Activated CD8-positive, alpha-beta memory T cell treated with anti-CD3 and anti-CD28 coated beads, Interleukin-2, amount 50 U/mL, for 24 hours (primary cell): ENCODE data around the gene RASA3.
"Not testable (repeated sequence)": the region's sequence is repeated elsewhere in the genome, so short reads cannot be mapped to it uniquely, and the experiment has no call there.

Experiments
- DNase-seq: peaks from one replicate; pipeline ENCODE4 v3.0.0-alpha.2; 2020; ENCODE audit errors: extremely low read depth

RASA3 gene

GRCh38 chr13:114100446-114101357 lies 31.7 kb downstream of the RASA3 start:
- no peak for DNase-seq

DNA sequence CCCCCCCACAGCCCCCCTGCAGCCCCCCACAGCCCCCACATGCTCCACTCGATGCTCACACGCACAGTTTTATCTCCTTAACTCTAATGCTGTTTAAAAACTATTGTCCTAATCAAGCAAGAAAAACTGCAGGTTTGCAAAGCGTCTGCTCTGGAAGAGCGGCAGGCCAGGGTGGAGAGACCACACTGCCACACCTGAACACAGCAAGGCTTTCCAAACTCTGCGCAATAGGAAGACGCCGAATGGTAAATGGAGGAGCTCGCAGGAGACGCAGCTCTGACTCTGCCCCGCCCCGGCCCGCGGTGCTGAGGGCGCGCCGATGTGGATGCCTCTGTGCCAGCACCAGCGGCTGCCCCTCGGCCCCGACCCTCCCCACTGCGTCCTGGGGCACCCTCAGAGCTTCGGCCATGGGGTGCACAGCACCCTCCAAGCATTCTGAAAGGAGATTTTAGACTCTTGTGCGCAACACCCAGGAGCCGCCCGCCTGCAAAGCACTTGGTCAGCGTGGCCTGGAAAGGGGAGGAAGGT lies 32.4 kb downstream of the RASA3 start:
- DNase-seq: no peak

DNA sequence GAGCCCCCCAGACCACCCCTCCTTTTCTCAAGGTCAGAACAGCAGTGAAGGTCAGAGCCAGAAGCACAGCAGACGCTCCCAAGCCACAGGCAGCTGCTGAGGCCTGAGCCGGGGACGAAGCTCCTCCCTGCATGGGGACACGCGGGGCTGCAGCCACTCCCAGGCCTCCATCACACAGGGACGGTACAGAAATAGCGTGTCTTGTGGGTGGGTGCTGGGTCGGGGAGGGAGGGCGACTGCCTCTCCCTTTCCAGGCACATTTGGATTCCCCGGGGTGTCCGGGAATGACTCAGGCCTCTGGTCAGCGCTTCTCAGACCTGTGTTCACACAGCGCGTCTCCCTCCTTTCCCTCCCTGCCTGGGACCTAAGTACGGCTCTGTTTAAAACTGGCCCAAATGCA lies 33.2 kb downstream of the RASA3 start:
- no peak for DNase-seq

- not testable (repeated sequence) for DNase-seq
Measured at GRCh38 chr13:114098689-114099056, 33.8 kb downstream of the RASA3 start.

DNA sequence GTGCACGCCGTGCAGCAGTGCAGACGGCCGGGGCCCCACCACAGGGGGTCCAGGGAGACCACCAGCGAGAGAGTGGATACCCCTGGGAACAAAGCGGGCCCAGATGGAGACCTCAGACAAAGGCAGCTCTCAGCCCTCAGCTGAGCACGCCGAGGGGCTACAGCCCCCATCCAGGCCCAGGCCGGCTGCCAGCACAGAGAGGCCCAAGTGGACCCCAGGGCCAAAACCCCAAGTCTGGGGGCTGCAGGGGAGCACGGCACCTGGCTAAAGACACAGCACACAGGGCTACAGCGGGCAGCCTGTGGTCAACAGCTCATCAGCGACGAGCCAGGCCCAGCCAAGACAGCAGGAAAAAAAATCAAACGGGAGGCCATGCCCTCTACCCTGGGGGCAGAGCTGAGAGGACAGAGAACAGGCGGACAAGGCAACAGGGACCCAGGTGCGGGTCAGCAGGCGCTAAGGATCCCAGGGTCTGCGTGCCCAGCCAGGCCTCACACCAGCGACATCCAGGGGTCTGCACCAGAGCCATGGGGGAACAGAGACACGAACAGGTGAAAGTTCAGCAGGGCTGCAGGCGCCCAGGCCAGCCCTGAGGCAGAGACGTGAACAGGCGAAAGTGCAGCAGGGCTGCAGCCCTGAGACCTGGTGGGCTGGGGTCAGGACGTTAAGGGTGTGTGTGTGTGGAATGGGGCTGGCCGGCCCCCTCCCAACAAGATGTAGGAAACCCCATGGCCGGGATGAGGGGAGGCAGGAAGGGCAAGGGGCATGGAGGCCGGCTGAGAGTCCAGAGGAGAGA lies 34.3 kb downstream of the RASA3 start:
- DNase-seq: no peak

GRCh38 chr13:114097212-114097892 lies 35.1 kb downstream of the RASA3 start:
- no peak for DNase-seq

- no peak for DNase-seq
Measured at GRCh38 chr13:114096811-114097211, 35.6 kb downstream of the RASA3 start.

DNA sequence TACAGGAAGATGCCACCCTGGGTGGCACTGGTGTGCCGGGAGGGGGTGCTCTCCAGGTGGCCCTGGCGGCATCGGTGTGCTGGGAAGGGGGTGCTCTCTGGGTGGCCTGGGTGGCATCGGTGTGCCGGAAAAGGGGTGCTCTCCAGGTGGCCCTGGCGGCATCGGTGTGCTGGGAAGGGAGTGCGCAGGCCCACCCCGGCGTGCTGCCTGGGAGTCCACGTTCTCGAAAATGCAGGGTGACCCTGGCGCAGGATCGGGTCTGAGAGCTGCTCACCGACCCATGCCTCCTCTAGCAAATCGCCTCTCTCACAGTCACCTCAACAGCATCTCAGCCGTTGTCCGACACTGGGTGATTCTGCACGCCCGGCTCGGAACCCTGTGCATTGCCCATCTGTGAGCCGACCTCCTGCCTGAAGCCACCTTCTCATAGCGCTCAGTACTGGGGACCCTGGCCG lies 36.4 kb downstream of the RASA3 start:
- DNase-seq: no peak

DNA sequence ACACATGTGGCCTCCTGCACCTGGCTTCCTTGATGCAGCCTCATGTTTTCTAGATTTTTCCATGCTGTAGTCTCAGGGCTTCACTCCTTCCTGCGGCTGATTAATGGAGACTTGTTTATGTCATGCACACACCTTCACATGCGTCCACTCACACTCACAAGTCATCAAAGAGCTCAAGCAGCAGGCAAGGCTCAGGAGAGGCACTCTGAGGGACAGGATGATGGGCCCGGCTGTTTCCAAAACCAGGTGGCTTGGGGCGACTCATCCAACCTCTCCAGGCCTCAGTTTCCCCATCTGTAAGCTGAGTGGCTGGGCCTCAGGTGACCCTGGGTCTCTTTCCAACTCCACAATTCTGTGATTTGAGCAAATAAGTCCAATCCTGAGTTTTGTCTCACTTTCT lies 36.9 kb downstream of the RASA3 start:
- no peak for DNase-seq

- DNase-seq: no peak
Measured at GRCh38 chr13:114093118-114093517, 39.3 kb downstream of the RASA3 start.

DNA sequence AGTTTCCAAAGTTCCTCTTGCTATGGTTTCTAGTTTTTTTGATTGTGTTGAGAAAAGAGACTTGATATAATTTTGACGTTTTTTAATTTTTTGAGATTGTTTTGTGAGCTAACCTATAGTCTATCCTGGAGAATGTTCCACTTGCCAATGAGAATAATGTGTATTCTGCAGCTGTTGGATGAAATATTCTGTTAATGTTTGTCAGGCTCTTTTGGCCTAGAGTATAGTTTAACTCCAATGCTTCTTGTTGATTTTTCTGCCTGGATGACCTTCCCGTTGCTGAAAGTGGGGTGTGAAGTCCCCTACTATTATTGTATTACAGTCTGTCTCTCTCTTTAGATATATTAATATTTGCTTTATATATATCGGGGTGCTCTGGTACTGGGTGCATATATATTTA lies 40.0 kb downstream of the RASA3 start:
- no peak for DNase-seq

DNA sequence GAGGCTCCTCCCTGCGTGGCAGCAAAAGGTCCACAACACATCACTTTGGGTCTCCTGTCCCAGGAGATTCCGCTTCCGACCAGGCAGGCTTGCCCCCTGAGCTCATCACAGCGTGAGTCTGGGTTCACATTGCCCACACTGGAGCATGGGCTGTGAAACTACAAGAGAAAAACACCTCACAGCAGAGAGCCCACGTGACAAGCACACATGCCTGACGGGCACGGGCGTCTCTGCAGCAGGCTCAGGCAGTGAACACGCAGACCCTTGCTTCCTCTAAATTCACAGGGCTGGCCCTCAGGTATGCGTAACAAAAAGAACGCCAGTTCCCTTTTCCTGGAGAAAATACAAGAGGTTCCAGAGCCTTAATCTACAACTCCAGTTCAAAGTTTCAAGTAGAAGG lies 41.9 kb downstream of the RASA3 start:
- no peak for DNase-seq

DNA sequence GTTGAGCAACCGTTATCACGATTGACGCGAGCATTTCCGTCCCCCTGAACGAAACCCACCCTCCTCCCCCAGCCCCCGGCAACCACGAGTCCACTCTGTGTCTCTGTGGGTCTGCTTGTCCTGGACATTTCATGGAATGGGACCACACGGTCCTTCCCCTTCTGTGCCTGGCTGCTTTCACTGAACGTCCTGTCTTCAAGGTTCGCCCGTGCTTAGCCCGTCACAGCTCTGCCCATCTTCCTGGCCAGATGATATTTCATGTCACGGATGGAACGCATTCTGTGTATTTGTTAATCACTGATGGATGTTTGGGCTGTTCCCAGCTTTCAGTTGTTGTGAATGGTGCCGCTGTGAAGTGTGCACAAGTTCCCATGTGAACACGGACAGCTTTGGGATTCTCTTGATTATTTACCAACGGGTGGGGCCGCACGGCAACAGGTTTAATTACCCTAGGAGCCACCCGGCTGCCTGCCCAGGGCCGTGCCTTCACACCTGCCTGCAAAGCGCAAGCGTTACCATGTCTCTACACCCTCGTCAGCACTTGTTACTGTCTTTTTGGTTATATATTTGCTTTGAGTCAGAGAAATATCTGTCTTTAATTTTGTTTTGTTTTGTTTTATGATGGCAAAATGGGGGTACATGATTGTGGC lies 42.5 kb downstream of the RASA3 start:
- DNase-seq: no peak

DNA sequence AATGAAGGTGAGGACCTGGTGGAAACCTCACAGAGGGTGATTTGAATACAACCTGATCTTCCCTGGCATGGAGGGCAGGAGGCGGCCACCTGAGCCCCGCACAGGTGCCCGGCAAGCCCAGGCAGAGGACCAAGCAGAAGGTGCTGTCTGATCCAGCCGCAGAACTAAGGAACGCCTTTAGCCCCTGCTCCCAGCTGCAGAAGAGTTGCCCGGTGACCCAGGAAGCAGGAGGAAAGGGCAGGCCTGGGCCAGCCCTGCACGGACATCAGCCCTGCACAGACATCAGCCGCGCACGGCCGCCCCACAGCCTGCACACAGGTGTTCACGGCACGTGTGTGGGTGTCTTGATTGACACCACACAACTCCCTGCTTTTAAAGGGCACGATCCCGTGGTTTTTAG lies 43.1 kb downstream of the RASA3 start:
- no peak for DNase-seq

- no peak for DNase-seq
Measured at GRCh38 chr13:114088863-114089262, 43.6 kb downstream of the RASA3 start.

- DNase-seq: no peak
Measured at GRCh38 chr13:114088234-114088633, 44.2 kb downstream of the RASA3 start.

GRCh38 chr13:114087430-114087829 lies 45.0 kb downstream of the RASA3 start:
- no peak for DNase-seq

DNA sequence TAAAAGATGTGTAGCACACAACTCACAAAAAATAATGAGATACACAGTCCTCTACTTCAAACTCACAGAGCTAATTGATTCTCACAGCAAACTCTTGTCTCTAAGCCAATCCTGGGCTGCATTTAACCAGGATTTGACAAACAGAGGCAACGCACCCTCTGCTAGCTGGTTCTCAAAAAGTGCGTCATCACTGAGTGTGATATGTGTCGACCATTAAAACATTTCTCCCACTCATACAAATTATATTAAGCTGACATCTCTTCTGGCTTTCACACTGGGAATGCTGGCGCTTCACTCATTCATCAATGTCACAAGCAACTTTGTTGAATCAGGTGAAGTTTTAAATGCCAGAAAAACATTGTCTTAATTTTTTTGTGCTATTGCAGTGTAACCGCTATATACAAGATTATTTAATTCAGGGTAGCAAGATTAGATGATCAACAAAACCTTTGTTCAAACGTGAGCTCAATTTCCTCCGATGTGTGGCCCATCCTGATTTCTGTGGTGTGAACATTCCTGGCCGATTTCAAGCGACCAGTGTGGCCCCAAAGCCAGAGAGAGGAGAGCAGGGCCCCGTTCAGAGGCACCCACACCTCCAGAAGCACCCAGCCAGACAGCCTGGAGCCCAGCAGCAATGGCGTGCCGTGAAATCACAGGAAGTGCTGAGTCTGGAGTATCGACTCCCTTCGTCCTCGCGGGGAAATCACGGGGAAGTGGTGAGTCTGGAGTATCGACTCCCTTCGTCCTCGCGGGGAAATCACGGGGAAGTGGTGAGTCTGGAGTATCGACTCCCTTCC lies 49.4 kb downstream of the RASA3 start:
- no peak for DNase-seq

GRCh38 chr13:114081761-114082681 lies 50.4 kb downstream of the RASA3 start:
- no peak for DNase-seq
